GM18498 (cell line): Measurements from ENCODE around the gene RPL37A.

ENCODE experiments used
- ATAC-seq: cut with Tn5 transposase; IDR thresholded peaks from one replicate; pipeline ENCODE4 v1.9.1; 2021; ENCODE audit warnings: mild to moderate bottlenecking, moderate library complexity; ENCODE audit not compliant: unreplicated experiment

The RPL37A gene

DNA sequence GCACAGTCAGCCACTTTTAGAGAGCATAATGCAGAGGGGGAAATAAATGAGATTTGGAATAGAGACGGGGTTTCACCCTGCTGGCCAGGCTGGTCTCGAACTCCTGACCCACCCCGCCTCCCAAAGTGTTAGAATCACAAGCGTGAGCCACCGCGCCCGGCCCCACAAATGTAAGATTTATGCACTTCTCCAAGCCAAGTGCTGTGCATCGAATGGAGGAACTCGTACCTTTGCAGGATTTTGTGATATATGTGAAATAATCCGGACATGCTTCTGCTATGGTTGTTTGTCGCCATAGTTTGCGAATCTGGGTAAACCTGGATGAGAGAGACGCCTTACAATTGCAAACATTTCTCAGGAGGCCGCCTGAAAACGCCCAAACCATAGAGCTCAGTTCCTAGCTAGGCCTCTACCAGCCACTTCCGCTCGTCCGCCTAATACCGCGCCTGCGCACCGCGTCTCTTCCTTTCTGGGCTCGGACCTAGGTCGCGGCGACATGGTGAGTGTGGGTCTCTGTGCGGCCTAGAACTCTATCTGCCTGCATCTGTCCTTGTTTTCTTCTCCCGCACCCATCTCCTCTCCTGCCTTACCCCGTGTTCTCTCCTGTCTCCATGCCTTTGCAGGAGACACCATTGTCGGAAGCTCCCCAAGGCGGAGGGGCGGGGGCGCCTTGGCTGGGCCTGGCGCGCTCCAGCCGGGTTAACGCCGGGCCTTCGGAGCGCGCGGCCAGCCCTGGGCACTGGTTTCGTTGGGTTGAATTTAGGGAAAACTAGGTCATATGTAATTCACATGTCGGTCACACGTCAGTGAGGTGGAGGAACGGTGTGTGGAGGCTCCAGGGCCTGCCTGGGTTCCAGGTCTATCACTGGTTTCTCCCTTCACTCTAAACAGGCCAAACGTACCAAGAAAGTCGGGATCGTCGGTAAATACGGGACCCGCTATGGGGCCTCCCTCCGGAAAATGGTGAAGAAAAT lies at the start of gene RPL37A:
Gene RPL37A, plus strand, starts transcription at position 466 of the 974 bp plus-strand sequence. Its CDS starts 31 bp downstream, at position 497.
- peak; percentile 93 for ATAC-seq

GRCh38 chr2:216450346-216450745 lies 48.3 kb upstream of the RPL37A start:
- ATAC-seq = no peak

DNA sequence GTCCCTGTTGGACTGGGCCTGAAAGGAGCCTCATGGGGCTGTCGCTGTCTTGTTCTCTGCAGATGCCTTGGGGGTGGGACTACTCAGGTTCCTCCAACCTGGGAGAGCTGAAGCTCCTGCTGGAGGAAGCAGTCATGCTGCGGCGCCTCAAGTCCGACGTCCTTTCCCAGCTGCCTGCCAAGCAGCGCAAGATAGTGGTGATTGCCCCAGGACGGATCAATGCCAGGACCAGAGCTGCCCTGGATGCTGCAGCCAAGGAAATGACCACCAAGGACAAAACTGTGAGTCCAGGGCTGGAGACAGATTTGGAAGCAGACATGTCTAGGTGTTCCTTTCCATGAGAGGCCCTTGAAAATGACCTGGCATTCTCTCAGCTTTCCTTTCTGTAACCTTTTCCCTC lies 47.9 kb upstream of the RPL37A start:
- no peak for ATAC-seq

DNA sequence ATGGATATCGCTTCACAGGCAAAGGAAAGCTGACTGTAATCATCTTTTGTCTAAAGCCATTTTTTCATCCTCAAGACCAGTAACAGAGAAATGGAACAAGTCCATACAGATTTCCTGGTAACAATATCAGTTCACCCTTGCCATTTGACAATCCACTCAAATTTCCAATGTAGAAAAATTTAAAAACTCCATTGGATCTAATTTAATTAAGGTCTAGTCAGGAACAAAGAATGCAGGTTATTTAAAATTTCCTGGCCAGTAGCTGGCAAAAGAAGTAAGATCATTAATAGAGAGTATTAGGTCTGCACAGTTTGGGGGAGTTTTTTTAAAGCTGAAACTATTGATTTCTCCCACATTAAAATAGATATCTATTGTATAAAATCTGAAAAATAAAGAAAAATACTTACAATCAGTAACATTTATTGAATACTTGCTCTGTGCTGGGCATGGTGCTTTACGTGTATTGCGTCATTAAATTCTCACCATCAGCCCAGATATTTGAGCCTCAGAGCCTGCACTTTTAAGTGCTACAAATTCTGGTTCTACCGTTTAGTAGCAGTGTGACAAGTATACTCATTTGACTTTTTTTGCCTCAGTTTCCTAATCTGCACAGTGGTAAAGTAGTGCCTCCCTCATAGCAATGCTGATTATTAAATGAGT lies 44.6 kb upstream of the RPL37A start:
- no peak for ATAC-seq

- ATAC-seq = no peak
These were observed 35.5 kb upstream of the RPL37A start for GRCh38 chr2:216463148-216463547.

DNA sequence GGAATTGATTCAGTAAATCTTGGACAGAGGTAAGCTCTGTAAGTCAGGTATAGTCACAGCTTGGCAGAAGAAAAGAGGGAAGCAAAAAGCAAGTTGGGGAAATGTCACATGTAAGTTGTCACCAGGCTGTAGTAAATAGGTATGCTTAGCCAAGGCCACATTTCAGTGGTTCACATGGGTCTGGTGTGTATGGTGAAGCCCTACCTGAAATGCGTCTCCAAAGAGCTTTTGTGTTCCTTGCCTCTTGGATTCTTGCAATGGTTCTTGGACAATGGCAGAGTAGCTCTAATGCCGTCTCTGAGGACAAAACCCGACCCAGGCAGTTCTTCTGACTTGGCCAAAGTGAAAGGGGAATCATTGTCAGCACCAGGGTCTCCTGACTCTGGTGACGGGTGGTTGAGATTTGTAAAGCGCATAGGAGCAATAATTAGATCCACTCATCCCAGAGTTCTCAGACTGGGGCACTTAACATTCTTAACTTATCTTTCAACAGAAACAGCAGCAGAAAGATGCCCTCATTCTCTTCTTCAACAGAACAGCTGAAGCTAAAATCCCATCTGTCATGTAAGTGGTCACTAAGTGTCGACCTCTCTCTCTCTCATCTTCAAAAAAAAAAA lies 34.4 kb upstream of the RPL37A start:
- ATAC-seq = no peak

- no peak for ATAC-seq
These were observed 33.0 kb upstream of the RPL37A start for GRCh38 chr2:216465579-216466195.

DNA sequence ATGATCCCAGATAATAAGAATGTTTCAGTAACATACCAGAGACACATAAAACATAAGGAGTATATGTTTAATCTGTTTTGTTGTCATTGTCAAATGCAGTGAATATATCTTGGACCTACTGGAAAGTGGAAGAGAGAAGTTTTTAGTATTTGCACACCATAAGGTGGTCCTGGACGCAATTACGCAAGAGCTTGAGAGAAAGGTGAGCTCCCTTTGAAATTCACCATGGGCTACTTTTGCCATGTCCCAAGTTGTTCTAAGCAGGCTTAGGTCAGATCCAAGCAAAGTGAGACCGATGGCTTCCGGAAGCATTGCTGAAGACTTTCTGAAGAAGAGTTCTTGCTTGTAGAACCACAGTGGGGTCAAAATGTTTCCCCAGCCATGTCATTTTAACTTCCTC lies 30.8 kb upstream of the RPL37A start:
- no peak for ATAC-seq

GRCh38 chr2:216469661-216470060 lies 29.0 kb upstream of the RPL37A start:
- ATAC-seq = no peak

DNA sequence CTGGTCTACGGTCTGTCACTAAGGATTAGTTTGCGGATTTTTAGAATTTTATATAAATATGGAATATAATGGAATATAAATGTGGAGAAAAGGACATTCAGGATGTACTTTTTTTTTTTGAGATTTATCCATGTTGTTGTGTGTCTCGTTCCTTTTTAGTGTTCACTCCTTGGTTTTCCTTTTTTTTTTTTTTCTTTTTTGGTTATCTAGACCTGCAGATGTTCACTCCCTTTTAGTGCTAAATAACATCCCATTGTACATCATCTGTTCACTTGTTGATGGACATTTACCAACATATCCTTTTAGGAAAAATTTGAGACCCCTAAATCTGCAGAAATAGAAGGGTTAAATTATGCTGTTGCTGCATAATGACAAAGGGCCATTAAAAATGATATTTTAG lies 25.5 kb upstream of the RPL37A start:
- ATAC-seq = no peak

GRCh38 chr2:216474925-216475670 lies 23.5 kb upstream of the RPL37A start:
- peak; percentile 67 for ATAC-seq

DNA sequence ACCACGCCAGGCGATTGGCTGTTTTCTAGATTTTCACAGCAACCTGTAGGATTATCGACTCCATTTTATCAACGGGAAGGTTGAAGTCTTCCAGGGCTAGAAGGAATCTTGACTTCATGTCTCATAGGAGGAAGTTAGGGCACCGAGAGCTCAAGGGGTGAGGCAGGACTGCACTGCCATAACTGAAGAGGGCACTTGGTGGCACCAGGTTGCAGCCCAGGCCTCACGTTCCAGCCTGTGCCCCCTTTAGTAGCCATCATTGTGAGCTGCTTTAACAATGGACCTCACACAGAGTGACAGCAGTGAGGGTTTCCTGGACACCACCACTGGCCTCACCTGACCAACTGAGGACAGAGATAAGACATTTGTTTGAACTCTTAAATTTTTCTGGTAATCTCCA lies 22.9 kb upstream of the RPL37A start:
- ATAC-seq = no peak

GRCh38 chr2:216477283-216478035 lies 21.2 kb upstream of the RPL37A start:
- ATAC-seq = no peak

DNA sequence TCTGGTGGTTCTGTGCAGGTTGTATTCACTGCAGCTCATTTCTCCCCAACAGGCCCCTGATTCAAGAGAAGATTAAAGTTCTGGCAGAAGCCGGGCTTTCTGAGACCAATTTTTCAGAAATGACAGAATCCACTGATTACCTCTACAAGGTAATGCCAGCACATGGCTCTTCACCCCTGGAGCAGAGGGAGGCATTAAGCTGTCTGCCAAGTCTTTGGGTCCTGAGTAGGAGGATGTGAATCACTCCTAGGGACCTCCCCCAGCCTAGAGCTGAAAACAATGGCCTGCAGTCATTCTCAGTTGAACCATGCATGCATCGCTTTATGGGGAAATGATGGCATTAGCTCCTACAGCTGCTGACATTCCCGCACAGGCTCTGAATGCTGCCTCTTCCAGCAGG lies 20.5 kb upstream of the RPL37A start:
- ATAC-seq = no peak

DNA sequence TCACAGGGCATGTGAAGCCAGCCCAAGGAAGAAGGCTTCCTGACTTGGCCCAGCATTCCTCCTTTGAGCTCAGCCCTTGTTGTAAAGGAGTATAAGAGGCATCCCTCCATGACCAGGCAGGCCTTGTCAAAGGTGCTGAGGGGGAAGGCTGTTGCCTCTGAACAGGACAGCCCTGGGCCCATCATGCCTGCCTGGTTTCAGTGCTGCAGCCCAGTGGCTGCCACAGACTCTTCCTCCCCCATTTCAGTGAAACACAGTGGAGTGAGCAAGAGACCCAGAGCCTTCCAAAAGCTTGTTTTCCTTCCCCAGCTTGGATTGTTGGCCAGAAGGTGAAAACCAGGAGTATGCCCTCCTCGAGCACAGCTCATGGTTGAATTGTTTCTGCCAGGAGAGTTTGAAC lies 19.9 kb upstream of the RPL37A start:
- no peak for ATAC-seq

DNA sequence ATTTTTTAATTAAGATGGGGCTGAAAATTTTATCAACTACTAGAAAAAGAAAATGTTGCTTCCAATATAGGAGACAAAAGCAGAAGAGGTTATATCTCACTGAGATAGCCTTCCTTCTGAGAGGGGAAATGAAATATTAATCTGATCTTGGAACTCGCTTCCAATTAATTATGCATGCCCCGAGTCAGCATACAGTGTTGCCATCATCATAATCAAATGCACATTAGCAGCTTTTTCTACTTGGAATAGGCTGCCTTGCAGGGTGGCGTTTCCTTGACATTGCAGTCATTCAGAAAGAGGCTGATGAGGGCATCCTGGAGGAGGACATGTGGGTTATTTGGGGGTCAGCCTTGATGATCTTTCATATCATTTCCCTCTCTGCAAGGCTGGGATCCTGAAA lies 18.4 kb upstream of the RPL37A start:
- ATAC-seq = no peak

GRCh38 chr2:216482640-216483039 lies 16.0 kb upstream of the RPL37A start:
- no peak for ATAC-seq

DNA sequence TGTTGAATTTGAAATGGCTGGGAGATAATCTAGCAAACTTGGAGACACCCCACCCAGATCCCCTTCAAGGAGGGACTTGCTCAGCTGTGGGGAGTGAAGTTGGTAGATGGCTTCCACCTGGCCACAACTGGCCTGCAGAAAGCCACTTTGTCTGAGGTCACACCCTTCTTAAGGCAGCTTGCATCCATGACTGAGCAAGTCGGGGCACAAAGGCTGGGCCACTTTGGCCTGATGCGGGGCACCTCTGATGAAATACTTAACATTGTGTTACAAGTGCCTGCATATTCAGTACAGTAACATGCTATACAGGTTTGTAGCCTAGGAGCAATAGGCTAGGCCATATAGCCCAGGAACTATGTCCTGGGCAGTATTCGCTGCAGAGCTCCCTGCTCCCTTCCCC lies 13.4 kb upstream of the RPL37A start:
- ATAC-seq = no peak

DNA sequence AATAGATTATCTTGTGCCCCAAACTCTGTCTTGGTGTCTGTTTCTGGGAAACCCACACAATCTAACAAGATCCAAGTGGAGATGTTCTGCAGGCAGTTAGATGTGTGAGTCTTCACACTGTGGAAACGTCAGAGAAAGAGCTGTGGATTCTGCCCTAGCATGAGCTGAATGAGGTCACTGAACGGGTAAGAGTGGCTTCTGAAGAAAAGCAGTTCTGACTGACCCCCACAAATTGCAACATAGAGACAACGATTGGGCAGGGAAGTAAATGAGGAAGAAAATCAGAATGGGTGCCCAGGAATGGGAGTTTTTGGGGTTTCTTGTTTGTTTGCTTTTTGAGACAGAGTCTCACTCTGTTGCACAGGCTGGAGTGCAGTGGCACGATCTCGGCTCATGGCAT lies 12.9 kb upstream of the RPL37A start:
- no peak for ATAC-seq

DNA sequence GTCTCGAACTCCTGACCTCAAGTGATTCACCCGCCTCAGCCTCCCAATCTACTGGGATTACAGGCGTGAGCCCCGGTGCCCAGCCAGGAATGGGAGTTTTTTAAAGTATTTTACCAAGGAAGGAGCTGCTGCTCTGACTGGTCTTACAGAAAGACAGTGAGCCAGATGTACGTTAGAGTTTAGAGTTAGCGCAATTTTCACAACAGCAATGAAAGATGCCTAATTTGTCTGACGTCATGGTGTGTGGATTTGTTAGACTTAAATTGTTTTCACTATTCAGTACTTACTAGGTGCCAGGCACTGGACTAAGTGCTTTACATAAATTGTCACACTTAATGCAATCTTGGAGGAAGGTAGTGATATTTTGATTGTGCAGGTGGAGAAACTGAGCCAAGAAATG lies 12.4 kb upstream of the RPL37A start:
- ATAC-seq = no peak
